ENCODE measurements around the gene COG8. TPM values are rescaled to one million over a fixed set of nuclear protein-coding genes. Genes with fewer than 3 reads are reported as not detected.

The COG8 gene
- total RNA-seq, 1 donor = 34.0 TPM

- Histone ChIP-seq H3K79me2 (ENCODE audit: insufficient read depth, low read length) (peaks cover 91% of the 10 kb centered on the region), H3K4me1 (ENCODE audit: insufficient read depth, low read length) (peaks cover 21% of the 10 kb centered on the region), H3K9me3 (ENCODE audit: low read depth, low read length) (no peaks in the 10 kb centered on the region), H2AFZ (ENCODE audit: low read length) (no peak overlapping the region), H4K20me1 (ENCODE audit: insufficient read depth, low read length) (peaks cover 37% of the 10 kb centered on the region), H3K27ac (ENCODE audit: low read depth, low read length) (no peak overlapping the region), H3K4me2 (ENCODE audit: insufficient read depth, low read length) (no peak overlapping the region), H3K4me3 (ENCODE audit: insufficient read depth, low read length) (no peak overlapping the region), H3K36me3 (ENCODE audit: insufficient read depth, low read length) (peaks cover 90% of the 10 kb centered on the region), H3K27me3 (ENCODE audit: insufficient read depth, low read length) (no peaks in the 10 kb centered on the region)
- TF ChIP-seq CTCF (IDR thresholded peaks at IDR 0.05; ENCODE audit: extremely low read depth, low read depth, low read length) = no peak
- DNase-seq (ENCODE audit: insufficient read length, low spot score, missing footprints) = peak; percentile 87
Measured at GRCh38 chr16:69324013-69324531, 15.3 kb downstream of the COG8 start.

GRCh38 chr16:69323415-69323814 is 15.9 kb downstream of the COG8 start:
- Histone ChIP-seq H4K20me1 (ENCODE audit: insufficient read depth, low read length) (peaks cover 33% of the 10 kb centered on the region), H3K27me3 (ENCODE audit: insufficient read depth, low read length) (no peaks in the 10 kb centered on the region), H3K27ac (ENCODE audit: low read depth, low read length) (no peak overlapping the region), H3K36me3 (ENCODE audit: insufficient read depth, low read length) (peaks cover 92% of the 10 kb centered on the region), H3K4me3 (ENCODE audit: insufficient read depth, low read length) (no peak overlapping the region), H3K9me3 (ENCODE audit: low read depth, low read length) (no peaks in the 10 kb centered on the region), H2AFZ (ENCODE audit: low read length) (no peak overlapping the region), H3K4me1 (ENCODE audit: insufficient read depth, low read length) (peaks cover 15% of the 10 kb centered on the region), H3K79me2 (ENCODE audit: insufficient read depth, low read length) (peaks cover 90% of the 10 kb centered on the region), H3K4me2 (ENCODE audit: insufficient read depth, low read length) (no peak overlapping the region)
- no peak for TF ChIP-seq CTCF (IDR thresholded peaks at IDR 0.05; ENCODE audit: extremely low read depth, low read depth, low read length)
- no peak for DNase-seq (ENCODE audit: insufficient read length, low spot score, missing footprints)

- Histone ChIP-seq H3K36me3 (ENCODE audit: insufficient read depth, low read length) (peaks cover 91% of the 10 kb centered on the region), H3K4me1 (ENCODE audit: insufficient read depth, low read length) (peaks cover 8% of the 10 kb centered on the region), H3K79me2 (ENCODE audit: insufficient read depth, low read length) (peaks cover 80% of the 10 kb centered on the region), H4K20me1 (ENCODE audit: insufficient read depth, low read length) (peaks cover 30% of the 10 kb centered on the region), H3K27me3 (ENCODE audit: insufficient read depth, low read length) (no peaks in the 10 kb centered on the region), H3K9me3 (ENCODE audit: low read depth, low read length) (no peaks in the 10 kb centered on the region), H3K4me3 (ENCODE audit: insufficient read depth, low read length) (no peak overlapping the region), H3K4me2 (ENCODE audit: insufficient read depth, low read length) (no peak overlapping the region), H2AFZ (ENCODE audit: low read length) (no peak overlapping the region), H3K27ac (ENCODE audit: low read depth, low read length) (no peak overlapping the region)
- TF ChIP-seq CTCF (IDR thresholded peaks at IDR 0.05; ENCODE audit: extremely low read depth, low read depth, low read length) = no peak
- no peak for DNase-seq (ENCODE audit: insufficient read length, low spot score, missing footprints)
Measured at GRCh38 chr16:69322343-69322742, 17.0 kb downstream of the COG8 start.

DNA sequence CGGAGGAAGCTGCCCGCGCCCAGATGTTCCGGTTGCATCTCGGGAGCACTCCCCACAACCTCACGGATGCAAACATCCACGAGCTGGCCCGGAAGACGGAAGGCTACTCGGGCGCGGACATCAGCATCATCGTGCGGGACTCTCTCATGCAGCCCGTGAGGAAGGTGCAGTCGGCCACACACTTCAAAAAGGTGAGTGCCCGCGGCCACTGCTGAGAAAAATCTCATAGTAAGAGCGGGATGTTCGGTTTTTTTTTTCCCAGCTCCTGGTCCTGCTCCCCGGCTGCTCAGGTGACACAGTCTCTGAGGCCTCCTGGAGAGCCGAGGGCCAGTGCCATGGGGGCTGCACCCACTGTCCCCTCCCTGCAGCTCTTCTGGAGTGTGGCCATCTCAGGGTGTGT is 18.3 kb downstream of the COG8 start:
- peaks cover 80% of the 10 kb centered on the region for H3K79me2 ChIP-seq (ENCODE audit: insufficient read depth, low read length)
- no peak for TF ChIP-seq CTCF (IDR thresholded peaks at IDR 0.05; ENCODE audit: extremely low read depth, low read depth, low read length)
- DNase-seq (ENCODE audit: insufficient read length, low spot score, missing footprints) = no peak
- H3K4me2 ChIP-seq (ENCODE audit: insufficient read depth, low read length) = no peak overlapping the region
- no peak overlapping the region for H3K27ac ChIP-seq (ENCODE audit: low read depth, low read length)
- H3K27me3 ChIP-seq (ENCODE audit: insufficient read depth, low read length) = no peaks in the 10 kb centered on the region
- no peaks in the 10 kb centered on the region for H3K9me3 ChIP-seq (ENCODE audit: low read depth, low read length)
- H3K36me3 ChIP-seq (ENCODE audit: insufficient read depth, low read length) = peaks cover 92% of the 10 kb centered on the region
- no peak overlapping the region for H2AFZ ChIP-seq (ENCODE audit: low read length)
- H4K20me1 ChIP-seq (ENCODE audit: insufficient read depth, low read length) = peaks cover 29% of the 10 kb centered on the region
- H3K4me1 ChIP-seq (ENCODE audit: insufficient read depth, low read length) = no peaks in the 10 kb centered on the region
- no peak overlapping the region for H3K4me3 ChIP-seq (ENCODE audit: insufficient read depth, low read length)
